Body of pancreas (tissue), 4 donors: ENCODE data around the gene KDM4C. TPM values are rescaled to one million over a fixed set of nuclear protein-coding genes. Genes with fewer than 3 reads are reported as not detected.
A peak's percentile ranks its signal among the peaks of the same experiment; 100 is the strongest.

Experiments used
- ATAC-seq: fragments of 150-250 bp; one replicate; pipeline ENCODE4 v1.9.1; 2016
- DNase-seq, 4 donors: peaks; one replicate each; pipeline ENCODE4 v3.0.0-alpha.2; 2019
- H3K27ac ChIP-seq, 4 donors: fragments of 200-600 bp; sonication (generic); 1 replicate in 3 of 4; 2 replicates in 1 of 4; pipeline versions ENCODE4 v1.5.1 to v1.6.1; 2016 to 2019; ENCODE audit warnings: mild to moderate bottlenecking in 1 of 4, mixed read lengths in 1 of 4, moderate library complexity in 1 of 4
- H3K27me3 ChIP-seq, 2 donors: fragments of 200-600 bp; sonication (generic); one replicate each; pipeline ENCODE4 v1.6.0; 2016; ENCODE audit warnings: mild to moderate bottlenecking in 1 of 2
- H3K36me3 ChIP-seq, 2 donors: fragments of 200-600 bp; sonication (generic); replicated peaks in 1 of 2; 2 replicates each; pipeline ENCODE4 v1.5.1; 2016; ENCODE audit warnings: low read depth in 2 of 2; ENCODE audit not compliant: insufficient read depth in 1 of 2
- H3K4me1 ChIP-seq: fragments of 200-600 bp; sonication (generic); one replicate; pipeline ENCODE4 v1.6.0; 2016
- H3K4me3 ChIP-seq, 2 donors: fragments of 200-600 bp; sonication (generic); 1 replicate in 1 of 2; 2 replicates in 1 of 2; pipeline ENCODE4 v1.5.1; 2016 to 2019
- H3K9me3 ChIP-seq, 3 donors: fragments of 200-600 bp; sonication (generic); 1 replicate in 2 of 3; 2 replicates in 1 of 3; pipeline ENCODE4 v1.5.1; 2016
- POLR2A ChIP-seq, 3 donors: fragments of 450-650 bp; IDR thresholded peaks; one replicate each; pipeline ENCODE4 v1.6.1; 2016; ENCODE audit warnings: antibody characterized with exemption in 3 of 3, mild to moderate bottlenecking in 2 of 3
- WGBS, 2 donors: methylation state at CpG; one replicate each; pipeline ENCODE4 v1.1.5; 2017; 5-methylcytosine and 5-hydroxymethylcytosine counted together
- intact Hi-C: fragments of 100-400 bp; cut with DNase I; formaldehyde crosslinking; loops from one replicate; pipeline ENCODE4 v1.15.1; 2023
- total RNA-seq, 2 donors: library from RNA; depleted of rRNA; stranded (reverse); fragments of >200 nt; gene quantifications; one replicate each; pipeline ENCODE4 v1.1.0, GENCODE V29; 2016
- TF ChIP-seq, protein P1 (sequence below), 7 experiments: fragments of 450-650 bp in 4 of 7; fragments of 200-600 bp in 3 of 7; sonication (generic) in 3 of 7; IDR thresholded peaks; one replicate each; pipeline ENCODE4 v1.5.1; 2016 to 2019; ENCODE audit warnings: antibody characterized with exemption in 7 of 7

KDM4C gene
- total RNA-seq, 2 donors from 2014 or later, result 40.5 to 48.5 TPM

GRCh38 chr9:6780690-6781089 is 22.9 kb downstream of the KDM4C start:
- 66 to 75% methylated on average over 4 of the region's 4 CpGs for WGBS, 2 donors
- Histone ChIP-seq H3K27me3 (no peaks in the 10 kb centered on the region), H3K27ac (peak overlapping the region in 2 of 4 donors; percentile 6 to 68), H3K36me3 (no peaks in the 10 kb centered on the region), H3K9me3 (no peaks in the 10 kb centered on the region), H3K4me3 (no peak overlapping the region), H3K4me1 (peaks cover 64% of the 10 kb centered on the region)
- DNase-seq (no peak), ATAC-seq (no peak)
- intact Hi-C loops, result no loop called here
- TF ChIP-seq, protein P1, sequence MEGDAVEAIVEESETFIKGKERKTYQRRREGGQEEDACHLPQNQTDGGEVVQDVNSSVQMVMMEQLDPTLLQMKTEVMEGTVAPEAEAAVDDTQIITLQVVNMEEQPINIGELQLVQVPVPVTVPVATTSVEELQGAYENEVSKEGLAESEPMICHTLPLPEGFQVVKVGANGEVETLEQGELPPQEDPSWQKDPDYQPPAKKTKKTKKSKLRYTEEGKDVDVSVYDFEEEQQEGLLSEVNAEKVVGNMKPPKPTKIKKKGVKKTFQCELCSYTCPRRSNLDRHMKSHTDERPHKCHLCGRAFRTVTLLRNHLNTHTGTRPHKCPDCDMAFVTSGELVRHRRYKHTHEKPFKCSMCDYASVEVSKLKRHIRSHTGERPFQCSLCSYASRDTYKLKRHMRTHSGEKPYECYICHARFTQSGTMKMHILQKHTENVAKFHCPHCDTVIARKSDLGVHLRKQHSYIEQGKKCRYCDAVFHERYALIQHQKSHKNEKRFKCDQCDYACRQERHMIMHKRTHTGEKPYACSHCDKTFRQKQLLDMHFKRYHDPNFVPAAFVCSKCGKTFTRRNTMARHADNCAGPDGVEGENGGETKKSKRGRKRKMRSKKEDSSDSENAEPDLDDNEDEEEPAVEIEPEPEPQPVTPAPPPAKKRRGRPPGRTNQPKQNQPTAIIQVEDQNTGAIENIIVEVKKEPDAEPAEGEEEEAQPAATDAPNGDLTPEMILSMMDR (IDR thresholded peaks at IDR 0.05), result no peak
- no peak for TF ChIP-seq POLR2A (IDR thresholded peaks at IDR 0.05)

GRCh38 chr9:6781476-6781875 is 23.7 kb downstream of the KDM4C start:
- Histone ChIP-seq H3K36me3 (no peaks in the 10 kb centered on the region), H3K27ac (no peak overlapping the region), H3K9me3 (no peaks in the 10 kb centered on the region), H3K4me1 (peaks cover 68% of the 10 kb centered on the region), H3K27me3 (no peaks in the 10 kb centered on the region), H3K4me3 (no peak overlapping the region)
- 23 to 53% methylated on average over 2 of the region's 2 CpGs for WGBS, 2 donors
- ATAC-seq (no peak), DNase-seq (no peak)
- TF ChIP-seq POLR2A (IDR thresholded peaks at IDR 0.05), result no peak
- TF ChIP-seq, protein P1 (IDR thresholded peaks at IDR 0.05), result no peak
- intact Hi-C loops, result no loop called here

DNA sequence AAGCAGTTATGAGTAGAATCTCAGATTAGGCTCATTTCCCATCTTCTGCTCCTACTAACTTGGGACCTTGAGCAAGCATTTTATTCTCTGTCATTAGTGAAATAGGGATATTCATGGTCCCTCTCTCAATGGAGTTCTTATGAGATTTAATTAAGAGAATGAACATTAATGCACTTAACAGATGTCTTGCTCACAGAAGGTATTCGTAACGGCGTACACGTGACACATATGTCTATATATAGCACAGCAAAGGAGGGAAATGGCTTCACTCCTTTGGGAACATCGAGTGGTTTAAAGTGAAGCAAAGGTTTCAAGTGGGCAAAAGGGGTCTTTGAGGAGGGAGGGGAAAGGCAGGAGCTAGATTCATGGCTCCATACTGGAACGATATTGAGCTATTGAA is 24.6 kb downstream of the KDM4C start:
- no peak for ATAC-seq
- peaks cover 72% of the 10 kb centered on the region for H3K4me1 ChIP-seq
- no peak overlapping the region for H3K27ac ChIP-seq
- TF ChIP-seq POLR2A (IDR thresholded peaks at IDR 0.05), result no peak
- TF ChIP-seq, protein P1 (IDR thresholded peaks at IDR 0.05), result no peak
- H3K36me3 ChIP-seq, result no peaks in the 10 kb centered on the region
- WGBS, 2 donors, result 91 to 93% methylated on average over 6 of the region's 6 CpGs
- DNase-seq, result no peak
- no peaks in the 10 kb centered on the region for H3K27me3 ChIP-seq
- intact Hi-C loops, result no loop called here
- no peaks in the 10 kb centered on the region for H3K9me3 ChIP-seq
- H3K4me3 ChIP-seq, result no peak overlapping the region

DNA sequence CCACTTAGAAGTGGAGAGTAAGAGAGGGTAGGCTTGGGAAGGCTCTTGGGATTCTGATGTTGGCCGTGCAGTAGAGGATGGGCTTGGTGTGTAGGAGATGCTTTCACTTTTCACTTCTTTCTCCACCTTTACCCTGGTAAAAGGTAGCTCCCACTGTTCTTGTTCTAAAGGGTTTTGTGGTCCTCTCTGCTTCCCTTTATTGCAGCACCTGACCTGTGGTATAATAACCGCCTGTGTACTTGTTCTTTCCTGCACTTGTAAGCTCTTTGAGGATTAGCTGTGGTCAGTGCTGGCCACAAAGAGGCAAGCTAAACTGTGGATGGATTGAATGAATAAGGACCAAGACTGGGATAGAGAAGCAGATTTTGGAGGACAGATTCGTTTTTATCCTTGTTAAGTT is 25.2 kb downstream of the KDM4C start:
- no peak for TF ChIP-seq POLR2A (IDR thresholded peaks at IDR 0.05)
- TF ChIP-seq, protein P1 (IDR thresholded peaks at IDR 0.05), result no peak
- intact Hi-C loops, result no loop called here
- Histone ChIP-seq H3K36me3 (no peaks in the 10 kb centered on the region), H3K27me3 (no peaks in the 10 kb centered on the region), H3K9me3 (no peaks in the 10 kb centered on the region), H3K27ac (no peak overlapping the region), H3K4me1 (peaks cover 76% of the 10 kb centered on the region), H3K4me3 (no peak overlapping the region)
- WGBS, 2 donors, result 52 to 73% methylated on average over 3 of the region's 3 CpGs
- ATAC-seq, result no peak
- DNase-seq, result no peak

DNA sequence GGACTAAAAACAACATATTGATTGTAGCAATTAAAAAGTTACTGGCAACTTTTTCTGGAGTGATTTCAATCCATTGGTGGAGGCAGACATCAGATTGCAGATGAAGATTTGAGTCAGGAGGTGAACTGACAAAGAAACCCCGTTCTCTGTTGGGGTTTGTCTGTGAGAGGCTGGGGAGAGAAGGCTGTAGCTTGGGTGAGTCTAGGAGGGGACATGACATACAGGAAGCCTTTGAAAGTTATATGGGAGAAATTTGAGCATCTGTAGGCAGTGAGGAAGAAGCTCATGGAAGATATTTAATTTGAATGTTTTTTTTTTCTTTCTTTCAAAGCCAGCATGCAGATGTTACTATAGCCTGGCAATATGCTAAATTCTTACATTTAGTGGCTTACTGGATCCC is 26.0 kb downstream of the KDM4C start:
- H3K4me1 ChIP-seq, result peaks cover 76% of the 10 kb centered on the region
- 86 to 88% methylated on average over 1 of the region's 1 CpG for WGBS, 2 donors
- ATAC-seq, result no peak

More for the DNA sequence above, 26.0 kb downstream of the KDM4C start:
- intact Hi-C loops, result no loop called here
- no peak for DNase-seq
- Histone ChIP-seq H3K36me3 (no peaks in the 10 kb centered on the region), H3K27ac (no peak overlapping the region), H3K9me3 (no peaks in the 10 kb centered on the region), H3K27me3 (no peaks in the 10 kb centered on the region), H3K4me3 (no peak overlapping the region)
- TF ChIP-seq, protein P1 (IDR thresholded peaks at IDR 0.05), result no peak
- no peak for TF ChIP-seq POLR2A (IDR thresholded peaks at IDR 0.05)
